HepG2 (cell line): ENCODE data around the gene TPRG1L. TPM values are rescaled to one million over a fixed set of nuclear protein-coding genes. Genes with fewer than 3 reads are reported as not detected.

Experiments
- ATAC-seq: fragments of 200-7000 bp; cut with Tn5 transposase; 3 replicates; pipeline ENCODE4 v1.9.1; 2020; ENCODE audit warnings: mild to moderate bottlenecking, moderate library complexity
- BruUV-seq: library from RNA; stranded (reverse); fragments of 400-500 nt; replicated peaks from 2 replicates; lab custom pipeline; 2021; lab: Mats Ljungman, UMichigan
- CTCF ChIA-PET: fragments of 300-600 bp; formaldehyde crosslinking; extraction: SDS; loops from one replicate; lab custom pipeline; 2021; ENCODE audit warnings: low total read pairs, inconsistent platforms, low intra/inter-chr PET ratio; lab: Yijun Ruan, JAX
- POLR2A ChIA-PET: fragments of 350-600 bp; sonication (Branson Sonifier 250); formaldehyde crosslinking; loops from one replicate; lab custom pipeline; 2020; ENCODE audit warnings: antibody characterized with exemption, inconsistent platforms; lab: Yijun Ruan, JAX
- DNase-seq: peaks from one replicate; pipeline ENCODE4 v3.0.0-alpha.2; 2015; ENCODE audit warnings: low spot score
- FAIRE-seq: peaks from 3 replicates; lab custom pipeline; 2011; peaks lifted over from hg19 to GRCh38; lab: Jason Lieb, UNC
- H2AFZ ChIP-seq: one replicate; pipeline ENCODE4 v1.6.1; 2011; ENCODE audit warnings: low read length, inconsistent platforms
- H3K27ac ChIP-seq: fragments of 300-600 bp; 3 replicates; pipeline ENCODE4 v1.8.0; 2011; ENCODE audit warnings: mixed run types, mild to moderate bottlenecking, mixed read lengths, low read length, inconsistent platforms; ENCODE audit not compliant: insufficient read depth; ENCODE audit errors: extremely low read length
- H3K27me3 ChIP-seq, 2 experiments: fragments of 200-600 bp in 1 of 2; 2 replicates in 1 of 2; 3 replicates in 1 of 2; pipeline versions ENCODE4 v1.6.0 to v1.8.0; 2011; ENCODE audit warnings: low read length in 2 of 2, mild to moderate bottlenecking in 2 of 2, moderate library complexity in 2 of 2, inconsistent platforms in 1 of 2; ENCODE audit not compliant: insufficient read depth in 2 of 2, control insufficient read depth in 1 of 2
- H3K36me3 ChIP-seq, 2 experiments: fragments of 200-600 bp in 1 of 2; replicated peaks in 1 of 2; 2 replicates in 1 of 2; 3 replicates in 1 of 2; pipeline versions ENCODE4 v1.5.1 to v1.8.0; 2011; ENCODE audit warnings: low read length in 2 of 2, inconsistent platforms in 1 of 2; ENCODE audit not compliant: insufficient read depth in 2 of 2, control insufficient read depth in 1 of 2
- H3K4me1 ChIP-seq: 2 replicates; pipeline ENCODE4 v1.5.1; 2012; ENCODE audit warnings: low read length, inconsistent platforms; ENCODE audit not compliant: insufficient read depth
- H3K4me2 ChIP-seq: 2 replicates; pipeline ENCODE4 v1.6.0; 2011; ENCODE audit warnings: low read depth, low read length, inconsistent platforms
- H3K4me3 ChIP-seq, 3 experiments: fragments of 200-600 bp in 1 of 3; sonication (generic), shearing (Covaris generic) in 1 of 3; replicated peaks in 1 of 3; 2 replicates each; pipeline ENCODE4 v1.5.1; 2011 to 2016; ENCODE audit warnings: low read length in 3 of 3, inconsistent platforms in 2 of 3, low read depth in 2 of 3, mild to moderate bottlenecking in 2 of 3, control low read depth in 1 of 3, mixed read lengths in 1 of 3; ENCODE audit not compliant: insufficient read depth in 1 of 3
- H3K79me2 ChIP-seq: one replicate; pipeline ENCODE4 v1.6.1; 2011; ENCODE audit warnings: low read length, inconsistent platforms; ENCODE audit not compliant: insufficient read depth
- H3K9ac ChIP-seq: 2 replicates; pipeline ENCODE4 v1.6.0; 2011; ENCODE audit warnings: mild to moderate bottlenecking, low read depth, low read length, inconsistent platforms; ENCODE audit not compliant: insufficient read depth
- H3K9me3 ChIP-seq: 2 replicates; pipeline ENCODE4 v1.5.1; 2012; ENCODE audit warnings: mild to moderate bottlenecking, low read length
- H4K20me1 ChIP-seq: 2 replicates; pipeline ENCODE4 v1.6.0; 2011; ENCODE audit warnings: inconsistent platforms, mild to moderate bottlenecking, low read length, moderate library complexity; ENCODE audit not compliant: insufficient read depth
- AHDC1 ChIP-seq: sonication (generic); formaldehyde crosslinking; IDR thresholded peaks from 2 replicates; pipeline ENCODE4 v1.5.1; 2020; ENCODE audit warnings: mild to moderate bottlenecking, missing genetic modification reagents, borderline replicate concordance
- CSRNP2 ChIP-seq: sonication (generic); formaldehyde crosslinking; conservative IDR thresholded peaks from 2 replicates; pipeline ENCODE4 v1.8.0; 2022; ENCODE audit warnings: low read depth, missing genetic modification reagents
- EED ChIP-seq: sonication (generic); formaldehyde crosslinking; IDR thresholded peaks from 2 replicates; pipeline ENCODE4 v1.5.0; 2020; ENCODE audit warnings: mild to moderate bottlenecking, missing genetic modification reagents
- HHEX ChIP-seq: IDR thresholded peaks from 2 replicates; pipeline ENCODE4 v1.6.1; 2016; ENCODE audit warnings: control low read depth
- KDM3A ChIP-seq: IDR thresholded peaks from 2 replicates; pipeline ENCODE4 v1.6.1; 2018; ENCODE audit warnings: low read depth, missing compliant biosample characterization
- RBAK ChIP-seq: sonication (generic); formaldehyde crosslinking; IDR thresholded peaks from 2 replicates; pipeline ENCODE4 v1.5.1; 2020; ENCODE audit warnings: mild to moderate bottlenecking, missing genetic modification reagents
- RNF219 ChIP-seq: sonication (generic); formaldehyde crosslinking; IDR thresholded peaks from 2 replicates; pipeline ENCODE4 v1.5.0; 2020; ENCODE audit warnings: mild to moderate bottlenecking, missing genetic modification reagents
- SCMH1 ChIP-seq: sonication (generic); formaldehyde crosslinking; IDR thresholded peaks from 2 replicates; pipeline ENCODE4 v1.9.0; 2021; ENCODE audit warnings: missing genetic modification reagents, mild to moderate bottlenecking, borderline replicate concordance
- ZBTB33 ChIP-seq: sonication (generic); formaldehyde crosslinking; IDR thresholded peaks from 2 replicates; pipeline ENCODE4 v1.4.0; 2020; ENCODE audit warnings: missing genetic modification reagents
- WGBS: methylation state at CpG from one replicate; pipeline ENCODE4 v1.1.6; 2017; ENCODE audit warnings: low lambda C conversion rate; 5-methylcytosine and 5-hydroxymethylcytosine counted together
- in situ Hi-C: cut with HindIII; loops from 2 replicates; pipeline ENCODE4 v1.10.0; 2017; ENCODE audit warnings: low pct_unique_long_range_greater_than_20kb; ENCODE audit not compliant: extremely low pct_ligation_motif_present
- intact Hi-C: fragments of 100-400 bp; cut with micrococcal nuclease; formaldehyde crosslinking; loops from one replicate; pipeline ENCODE4 v1.10.0; 2022; ENCODE audit not compliant: unreplicated experiment
- polyA plus RNA-seq, 8 experiments: library from polyadenylated mRNA; depleted of rRNA in 3 of 8; stranded (reverse) in 7 of 8; unstranded in 1 of 8; fragments of >200 nt; fragmentation: Illumina TruSeq in 4 of 8; extraction: Trizol in 4 of 8; gene quantifications; 2 replicates each; pipeline versions ENCODE4 v1.2.1 to v1.2.3, GENCODE V29; 2011 to 2016; ENCODE audit warnings: low read depth in 4 of 8, missing spikeins in 1 of 8, mixed read lengths in 1 of 8; ENCODE audit not compliant: insufficient read depth in 1 of 8
- total RNA-seq, 5 experiments: library from RNA; depleted of rRNA; stranded (reverse); fragments of >200 nt; fragmentation: Illumina TruSeq; extraction: Trizol; gene quantifications; 2 replicates each; pipeline ENCODE4 v1.2.3, GENCODE V29; 2016; ENCODE audit warnings: low read depth in 1 of 5

Gene TPRG1L
- total and polyA plus RNA-seq, 2 of the 13 experiments (the other 11 are each of a cell fraction or from before 2014, with no cell fraction given), result 21.3 to 37.4 TPM

GRCh38 chr1:3654549-3655281 is 29.9 kb downstream of the TPRG1L start:
- Histone ChIP-seq H3K4me3 (no peak overlapping the region), H3K27ac (no peak overlapping the region), H3K4me2 (no peak overlapping the region), H4K20me1 (no peaks in the 10 kb centered on the region), H3K4me1 (peaks cover 12% of the 10 kb centered on the region), H3K79me2 (no peaks in the 10 kb centered on the region), H3K9ac (no peak overlapping the region), H3K9me3 (no peaks in the 10 kb centered on the region), H2AFZ (no peak overlapping the region), H3K36me3 (no peaks in the 10 kb centered on the region), H3K27me3 (peaks cover 2 to 11% of the 10 kb centered on the region in 2 experiments; a peak in 3 of 5 replicates)
- ChIA-PET POLR2A (no interaction called here), CTCF (no interaction called here)
- intact Hi-C loops (no loop called here), in situ Hi-C loops (no loop called here)
- FAIRE-seq, result no peak
- no TSS peak for BruUV-seq
- no peak for DNase-seq
- ATAC-seq, result no peak
- 91% methylated on average over 21 of the region's 22 CpGs for WGBS
- TF ChIP-seq EED (no peak), KDM3A (CRISPR knock-in tag) (no peak), HHEX (CRISPR knock-in tag) (no peak), SCMH1 (CRISPR knock-in tag) (no peak), CSRNP2 (no peak), RNF219 (CRISPR knock-in tag) (no peak), ZBTB33 (CRISPR knock-in tag) (no peak), RBAK (no peak), AHDC1 (CRISPR knock-in tag) (no peak)
